ENCODE measurements around the gene ZNF175.

Gene ZNF175

GRCh38 chr19:51570962-51571575 is at the start of gene ZNF175:
ZNF175 (plus strand) TSS chr19:51571283; CDS start chr19:51573330, 2,047 bp downstream.
- DNase-seq = peak; percentile 45

GRCh38 chr19:51521357-51521756 is 49.7 kb upstream of the ZNF175 start:
- no peak for DNase-seq

GRCh38 chr19:51521781-51522180 is 49.3 kb upstream of the ZNF175 start:
- DNase-seq = no peak

- DNase-seq = no peak
Measured at GRCh38 chr19:51524666-51525264, 46.3 kb upstream of the ZNF175 start.

- no peak for DNase-seq
Measured at GRCh38 chr19:51525651-51526050, 45.4 kb upstream of the ZNF175 start.

GRCh38 chr19:51529301-51529700 is 41.8 kb upstream of the ZNF175 start:
- DNase-seq = no peak

- DNase-seq = no peak
Measured at GRCh38 chr19:51530616-51531015, 40.5 kb upstream of the ZNF175 start.

GRCh38 chr19:51531349-51532315 is 39.5 kb upstream of the ZNF175 start, which contains the start of gene SIGLEC6:
SIGLEC6 (minus strand) TSS chr19:51531670; CDS start chr19:51531648, 22 bp downstream.
- no peak for DNase-seq

GRCh38 chr19:51535535-51535934 is 35.5 kb upstream of the ZNF175 start:
- DNase-seq = no peak

- DNase-seq = no peak
Measured at GRCh38 chr19:51539821-51540366, 31.2 kb upstream of the ZNF175 start.

- DNase-seq = no peak
Measured at GRCh38 chr19:51541458-51542357, 29.4 kb upstream of the ZNF175 start.

GRCh38 chr19:51542699-51543098 is 28.4 kb upstream of the ZNF175 start:
- DNase-seq = no peak

GRCh38 chr19:51544038-51544437 is 27.0 kb upstream of the ZNF175 start:
- DNase-seq = no peak

- DNase-seq = no peak
Measured at GRCh38 chr19:51546107-51546649, 24.9 kb upstream of the ZNF175 start.

GRCh38 chr19:51546650-51547396 is 24.3 kb upstream of the ZNF175 start:
- no peak for DNase-seq

- no peak for DNase-seq
Measured at GRCh38 chr19:51547397-51548212, 23.5 kb upstream of the ZNF175 start.

GRCh38 chr19:51548213-51548651 is 22.9 kb upstream of the ZNF175 start:
- DNase-seq = no peak

- DNase-seq = no peak
Measured at GRCh38 chr19:51548891-51549305, 22.2 kb upstream of the ZNF175 start.

- no peak for DNase-seq
Measured at GRCh38 chr19:51549533-51550324, 21.4 kb upstream of the ZNF175 start.
